H9 (cell line): ENCODE data around the gene ZNF609. TPM values are rescaled to one million over a fixed set of nuclear protein-coding genes. Genes with fewer than 3 reads are reported as not detected.

Source experiments
- DNase-seq: peaks from one replicate; pipeline ENCODE4 v3.0.0-alpha.2; 2017
- H2AFZ ChIP-seq: one replicate; pipeline ENCODE4 v1.6.1; 2013; ENCODE audit warnings: mild to moderate bottlenecking, low read length, control low read depth, moderate library complexity
- H2AK5ac ChIP-seq: 2 replicates; pipeline ENCODE4 v1.6.1; 2013; ENCODE audit warnings: low read length, control low read depth, mixed read lengths; ENCODE audit not compliant: insufficient read length
- H2BK120ac ChIP-seq: one replicate; pipeline ENCODE4 v1.6.1; 2013; ENCODE audit warnings: low read depth, mild to moderate bottlenecking, low read length, control low read depth, inconsistent platforms; ENCODE audit not compliant: poor library complexity, severe bottlenecking
- H2BK12ac ChIP-seq: 2 replicates; pipeline ENCODE4 v1.6.1; 2013; ENCODE audit warnings: low read length, control low read depth, mixed read lengths, low read depth; ENCODE audit not compliant: insufficient read length
- H2BK15ac ChIP-seq: 2 replicates; pipeline ENCODE4 v1.6.1; 2013; ENCODE audit warnings: low read depth, low read length, control low read depth
- H2BK20ac ChIP-seq: one replicate; pipeline ENCODE4 v1.6.1; 2013; ENCODE audit warnings: low read depth, mild to moderate bottlenecking, low read length, control low read depth, inconsistent platforms; ENCODE audit not compliant: poor library complexity, severe bottlenecking
- H2BK5ac ChIP-seq: 2 replicates; pipeline ENCODE4 v1.6.1; 2013; ENCODE audit warnings: low read length, control low read depth, mixed read lengths; ENCODE audit not compliant: insufficient read length
- H3K14ac ChIP-seq: 2 replicates; pipeline ENCODE4 v1.6.1; 2013; ENCODE audit warnings: low read length, control low read depth; ENCODE audit not compliant: insufficient read depth
- H3K18ac ChIP-seq: 2 replicates; pipeline ENCODE4 v1.6.1; 2013; ENCODE audit warnings: low read depth, mild to moderate bottlenecking, mixed read lengths, low read length, control low read depth; ENCODE audit not compliant: insufficient read length
- H3K23ac ChIP-seq: 2 replicates; pipeline ENCODE4 v1.6.1; 2013; ENCODE audit warnings: low read length, control low read depth, mixed read lengths, low read depth; ENCODE audit not compliant: insufficient read length
- H3K23me2 ChIP-seq: 2 replicates; pipeline ENCODE4 v1.6.1; 2013; ENCODE audit warnings: low read depth, mild to moderate bottlenecking, mixed read lengths, low read length, control low read depth; ENCODE audit not compliant: insufficient read length, poor library complexity, severe bottlenecking
- H3K27ac ChIP-seq: 2 replicates; pipeline ENCODE4 v1.5.1; 2013; ENCODE audit warnings: low read length, control low read depth, mixed read lengths, low read depth; ENCODE audit not compliant: insufficient read length
- H3K27me3 ChIP-seq: 2 replicates; pipeline ENCODE4 v1.6.1; 2013; ENCODE audit warnings: low read length, control low read depth, inconsistent platforms; ENCODE audit not compliant: insufficient read depth
- H3K4ac ChIP-seq: 2 replicates; pipeline ENCODE4 v1.6.1; 2013; ENCODE audit warnings: low read depth, mild to moderate bottlenecking, control low read depth, inconsistent platforms, low read length, moderate library complexity
- H3K4me1 ChIP-seq: 2 replicates; pipeline ENCODE4 v1.6.1; 2013; ENCODE audit warnings: low read length, control low read depth, inconsistent platforms; ENCODE audit not compliant: insufficient read depth
- H3K4me2 ChIP-seq: 2 replicates; pipeline ENCODE4 v1.6.1; 2013; ENCODE audit warnings: low read length, control low read depth, mixed read lengths; ENCODE audit not compliant: insufficient read length, insufficient read depth
- H3K56ac ChIP-seq: 2 replicates; pipeline ENCODE4 v1.6.1; 2013; ENCODE audit warnings: low read depth, mild to moderate bottlenecking, mixed read lengths, low read length, control low read depth; ENCODE audit not compliant: insufficient read length
- H3K79me1 ChIP-seq: 2 replicates; pipeline ENCODE4 v1.6.1; 2013; ENCODE audit warnings: low read depth, mild to moderate bottlenecking, moderate library complexity, low read length, control low read depth, inconsistent platforms; ENCODE audit not compliant: insufficient read depth, poor library complexity, severe bottlenecking
- H3K79me2 ChIP-seq: 2 replicates; pipeline ENCODE4 v1.6.1; 2013; ENCODE audit warnings: low read length, control low read depth, inconsistent platforms; ENCODE audit not compliant: insufficient read depth
- H3K9ac ChIP-seq: 2 replicates; pipeline ENCODE4 v1.6.1; 2013; ENCODE audit warnings: low read length, control low read depth, mixed read lengths; ENCODE audit not compliant: insufficient read length; ENCODE audit errors: extremely low read depth
- H3K9me3 ChIP-seq: one replicate; pipeline ENCODE4 v1.6.1; 2013; ENCODE audit warnings: low read depth, low read length, inconsistent platforms; ENCODE audit not compliant: control insufficient read depth
- H3T11ph ChIP-seq: one replicate; pipeline ENCODE4 v1.6.1; 2013; ENCODE audit warnings: mild to moderate bottlenecking, low read length, control low read depth, inconsistent platforms
- H4K20me1 ChIP-seq: one replicate; pipeline ENCODE4 v1.6.1; 2013; ENCODE audit not compliant: control insufficient read depth, insufficient read length, insufficient read depth
- H4K5ac ChIP-seq: 2 replicates; pipeline ENCODE4 v1.6.1; 2013; ENCODE audit warnings: low read depth, mild to moderate bottlenecking, mixed read lengths, low read length, control low read depth; ENCODE audit not compliant: insufficient read length
- H4K8ac ChIP-seq: replicated peaks from 2 replicates; pipeline ENCODE4 v1.6.1; 2013; ENCODE audit warnings: low read length, control low read depth, mixed read lengths, low read depth; ENCODE audit not compliant: insufficient read length
- H4K91ac ChIP-seq: 2 replicates; pipeline ENCODE4 v1.6.1; 2013; ENCODE audit warnings: low read depth, mild to moderate bottlenecking, moderate library complexity, mixed read lengths, low read length, control low read depth; ENCODE audit not compliant: insufficient read length
- H3K27ac Mint-ChIP-seq, 3 experiments: 2 replicates in 2 of 3; 3 replicates in 1 of 3; pipeline ENCODE4 v1.8.0; 2020 to 2021; ENCODE audit warnings: mixed read lengths in 3 of 3, mild to moderate bottlenecking in 1 of 3, moderate library complexity in 1 of 3
- H3K27me3 Mint-ChIP-seq: 2 replicates; pipeline ENCODE4 v1.8.0; 2021; ENCODE audit warnings: low read depth, mild to moderate bottlenecking, moderate library complexity, mixed read lengths
- H3K36me3 Mint-ChIP-seq, 3 experiments: 2 replicates in 2 of 3; 3 replicates in 1 of 3; pipeline ENCODE4 v1.8.0; 2020 to 2021; ENCODE audit warnings: low read depth in 3 of 3, mixed read lengths in 3 of 3; ENCODE audit not compliant: insufficient read depth in 1 of 3
- H3K4me1 Mint-ChIP-seq, 2 experiments: 2 replicates each; pipeline ENCODE4 v1.8.0; 2020; ENCODE audit warnings: mixed read lengths in 2 of 2
- H3K4me3 Mint-ChIP-seq, 2 experiments: 2 replicates in 1 of 2; 3 replicates in 1 of 2; pipeline ENCODE4 v1.8.0; 2020 to 2021; ENCODE audit warnings: mild to moderate bottlenecking in 2 of 2, mixed read lengths in 2 of 2, moderate library complexity in 1 of 2
- H3K9me3 Mint-ChIP-seq, 2 experiments: 2 replicates in 1 of 2; 3 replicates in 1 of 2; pipeline ENCODE4 v1.8.0; 2020; ENCODE audit warnings: mild to moderate bottlenecking in 2 of 2, mixed read lengths in 2 of 2, moderate library complexity in 1 of 2
- WGBS: extraction: QIAGEN DNeasy Blood & Tissue Kit; methylation state at CpG from one replicate; pipeline ENCODE4 v1.1.7; 2013; ENCODE audit warnings: missing lambda C conversion rate, low lambda C conversion rate, mixed read lengths; ENCODE audit not compliant: insufficient read length; ENCODE audit errors: extremely low coverage; 5-methylcytosine and 5-hydroxymethylcytosine counted together
- total RNA-seq: library from RNA; stranded (reverse); gene quantifications from 2 replicates; pipeline ENCODE4 v1.2.1, GENCODE V29; 2021
- TF ChIP-seq, protein P1 (sequence below): fragments of 200-600 bp; sonication (generic); conservative IDR thresholded peaks from 3 replicates; pipeline ENCODE4 v1.8.0; 2021; ENCODE audit warnings: antibody characterized with exemption, mild to moderate bottlenecking

The ZNF609 gene
- total RNA-seq, 1 experiment from 2014 or later = 45.3 TPM

DNA sequence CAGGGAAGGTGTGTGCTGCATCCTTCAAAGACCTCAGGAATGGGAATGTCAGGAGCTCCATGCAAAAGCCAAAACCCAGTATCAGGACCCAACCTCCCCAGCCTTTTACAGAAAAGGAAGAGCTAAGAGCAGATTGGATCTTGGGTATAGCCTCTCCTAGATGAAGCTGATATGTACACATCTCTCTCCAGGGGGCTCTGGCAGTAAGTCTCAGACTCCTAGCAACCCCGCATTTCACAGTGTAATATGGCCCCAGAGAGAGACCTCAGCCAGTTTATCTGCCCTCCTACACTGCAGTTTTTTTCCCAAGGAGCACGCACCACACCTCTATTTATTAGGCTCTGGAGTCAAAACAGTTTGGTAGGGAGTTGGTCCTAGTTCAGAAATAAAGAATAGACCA lies 226.8 kb downstream of the ZNF609 start:
- no peak overlapping the region for H3K4ac ChIP-seq
- H3K56ac ChIP-seq = no peak overlapping the region
- no peak overlapping the region for H3K9ac ChIP-seq
- H3K36me3 Mint-ChIP-seq = peaks cover 45 to 90% (median 66%) of the 10 kb centered on the region in 3 experiments; a peak in 6 of 7 replicates
- H2BK20ac ChIP-seq = no peak overlapping the region
- H2BK120ac ChIP-seq = no peak overlapping the region
- no peak overlapping the region for H3K14ac ChIP-seq
- H4K91ac ChIP-seq = no peak overlapping the region
- peak overlapping the region; percentile 17 for H3K27ac ChIP-seq
- no peak overlapping the region for H2BK5ac ChIP-seq
- no peaks in the 10 kb centered on the region; a peak in 1 of 5 replicates for H3K9me3 Mint-ChIP-seq
- H2AFZ ChIP-seq = no peak overlapping the region
- peaks cover 4% of the 10 kb centered on the region; the same call in 1 of the 2 replicates for H3K4me1 ChIP-seq
- DNase-seq = peak; percentile 37
- no peaks in the 10 kb centered on the region for H3K9me3 ChIP-seq
- peaks cover 40 to 48% of the 10 kb centered on the region in 2 experiments for H3K4me1 Mint-ChIP-seq
- peak overlapping the region; percentile 27 to 94 (median 89); a peak in 6 of 7 replicates for H3K27ac Mint-ChIP-seq
- H2BK12ac ChIP-seq = no peak overlapping the region
- no peaks in the 10 kb centered on the region for H4K20me1 ChIP-seq
- H3K4me3 Mint-ChIP-seq = peak overlapping the region in 1 of 2 experiments; percentile 8; a peak in 1 of 5 replicates
- peaks cover 6% of the 10 kb centered on the region; the same call in 1 of the 2 replicates for H3K27me3 Mint-ChIP-seq
- no peak overlapping the region for H2AK5ac ChIP-seq
- H2BK15ac ChIP-seq = no peak overlapping the region
- H3T11ph ChIP-seq = no peak overlapping the region
- H4K8ac ChIP-seq = no peak overlapping the region
- H3K18ac ChIP-seq = no peak overlapping the region
- H3K27me3 ChIP-seq = no peaks in the 10 kb centered on the region
- H4K5ac ChIP-seq = no peak overlapping the region
- H3K79me2 ChIP-seq = no peaks in the 10 kb centered on the region
- no peak overlapping the region for H3K23ac ChIP-seq
- H3K23me2 ChIP-seq = no peaks in the 10 kb centered on the region
- TF ChIP-seq, protein P1, sequence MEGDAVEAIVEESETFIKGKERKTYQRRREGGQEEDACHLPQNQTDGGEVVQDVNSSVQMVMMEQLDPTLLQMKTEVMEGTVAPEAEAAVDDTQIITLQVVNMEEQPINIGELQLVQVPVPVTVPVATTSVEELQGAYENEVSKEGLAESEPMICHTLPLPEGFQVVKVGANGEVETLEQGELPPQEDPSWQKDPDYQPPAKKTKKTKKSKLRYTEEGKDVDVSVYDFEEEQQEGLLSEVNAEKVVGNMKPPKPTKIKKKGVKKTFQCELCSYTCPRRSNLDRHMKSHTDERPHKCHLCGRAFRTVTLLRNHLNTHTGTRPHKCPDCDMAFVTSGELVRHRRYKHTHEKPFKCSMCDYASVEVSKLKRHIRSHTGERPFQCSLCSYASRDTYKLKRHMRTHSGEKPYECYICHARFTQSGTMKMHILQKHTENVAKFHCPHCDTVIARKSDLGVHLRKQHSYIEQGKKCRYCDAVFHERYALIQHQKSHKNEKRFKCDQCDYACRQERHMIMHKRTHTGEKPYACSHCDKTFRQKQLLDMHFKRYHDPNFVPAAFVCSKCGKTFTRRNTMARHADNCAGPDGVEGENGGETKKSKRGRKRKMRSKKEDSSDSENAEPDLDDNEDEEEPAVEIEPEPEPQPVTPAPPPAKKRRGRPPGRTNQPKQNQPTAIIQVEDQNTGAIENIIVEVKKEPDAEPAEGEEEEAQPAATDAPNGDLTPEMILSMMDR = no peak
- no CpG with 5 or more reads among the region's 2 CpGs for WGBS
- H3K79me1 ChIP-seq = peaks cover 6% of the 10 kb centered on the region
- H3K4me2 ChIP-seq = no peak overlapping the region
